HUES64 (cell line): Measurements from ENCODE around the gene SCFD2.
"Not testable (repeated sequence)": the region's sequence is repeated elsewhere in the genome, so short reads cannot be mapped to it uniquely, and the experiment has no call there.

Experiments used
- H3K27ac ChIP-seq: 2 replicates; pipeline ENCODE4 v1.7.0; 2013; ENCODE audit warnings: low read depth, low read length, inconsistent platforms
- H3K27me3 ChIP-seq: 2 replicates; pipeline ENCODE4 v1.6.1; 2013; ENCODE audit warnings: mild to moderate bottlenecking, low read length; ENCODE audit not compliant: insufficient read depth
- H3K36me3 ChIP-seq: 2 replicates; pipeline ENCODE4 v1.6.1; 2013; ENCODE audit warnings: mild to moderate bottlenecking, low read length; ENCODE audit not compliant: insufficient read depth
- H3K4me1 ChIP-seq: 2 replicates; pipeline ENCODE4 v1.6.1; 2013; ENCODE audit warnings: mild to moderate bottlenecking, low read length, moderate library complexity; ENCODE audit not compliant: insufficient read depth
- H3K4me3 ChIP-seq: 2 replicates; pipeline ENCODE4 v1.5.1; 2013; ENCODE audit warnings: mild to moderate bottlenecking, low read length, moderate library complexity
- H3K9ac ChIP-seq: 2 replicates; pipeline ENCODE4 v1.6.1; 2013; ENCODE audit warnings: mild to moderate bottlenecking, low read depth, low read length
- H3K9me3 ChIP-seq: 2 replicates; pipeline ENCODE4 v1.6.1; 2013; ENCODE audit warnings: low read depth, low read length; ENCODE audit not compliant: insufficient read depth
- WGBS: fragments of 150-250, 120-280 bp; methylation state at CpG from one replicate; pipeline ENCODE4 v1.1.7; 2013; ENCODE audit warnings: missing lambda C conversion rate; 5-methylcytosine and 5-hydroxymethylcytosine counted together

Gene SCFD2

DNA sequence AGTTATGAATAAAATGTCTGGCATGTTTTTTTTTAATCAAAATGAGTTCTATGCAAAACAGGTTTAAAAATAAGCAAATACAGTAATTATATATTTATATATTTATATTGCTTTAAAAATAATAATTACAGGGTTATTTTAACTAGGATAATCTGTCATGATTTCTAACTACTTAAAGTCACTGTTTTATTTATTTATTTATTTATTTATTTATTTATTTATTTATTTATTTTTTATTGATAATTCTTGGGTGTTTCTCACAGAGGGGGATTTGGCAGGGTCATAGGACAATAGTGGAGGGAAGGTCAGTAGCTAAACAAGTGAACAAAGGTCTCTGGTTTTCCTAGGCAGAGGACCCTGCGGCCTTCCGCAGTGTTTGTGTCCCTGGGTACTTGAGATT lies 129.2 kb downstream of the SCFD2 start:
- not testable (repeated sequence) for H3K27me3 ChIP-seq, H3K9ac ChIP-seq, H3K9me3 ChIP-seq, H3K36me3 ChIP-seq, H3K4me3 ChIP-seq, H3K27ac ChIP-seq, H3K4me1 ChIP-seq
- no CpG with 5 or more reads among the region's 2 CpGs for WGBS

DNA sequence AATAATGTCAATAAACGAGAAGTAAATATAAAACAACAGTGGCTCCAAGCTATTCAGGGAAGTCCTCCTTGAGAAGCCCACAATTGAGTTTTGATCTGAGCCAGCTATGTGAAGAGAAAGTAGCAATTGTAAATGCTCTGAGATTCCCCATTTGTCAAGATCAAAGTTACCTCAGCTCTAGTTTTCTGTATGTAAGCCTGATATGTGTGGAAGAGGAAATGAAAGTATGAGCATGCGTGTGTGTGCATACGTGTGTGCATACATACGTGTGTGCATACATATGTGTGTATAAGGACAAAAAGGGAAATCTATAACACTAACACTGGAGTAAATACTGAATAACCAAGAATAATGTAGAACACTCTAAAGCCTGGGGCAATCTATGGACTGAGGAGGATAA lies 130.3 kb downstream of the SCFD2 start:
- H3K27me3 ChIP-seq = no peaks in the 10 kb centered on the region
- H3K4me3 ChIP-seq = no peak overlapping the region
- no peaks in the 10 kb centered on the region for H3K9me3 ChIP-seq
- no peak overlapping the region for H3K27ac ChIP-seq
- no peak overlapping the region for H3K9ac ChIP-seq
- H3K36me3 ChIP-seq = no peaks in the 10 kb centered on the region
- WGBS = 93% methylated on average over 4 of the region's 4 CpGs
- no peaks in the 10 kb centered on the region for H3K4me1 ChIP-seq

DNA sequence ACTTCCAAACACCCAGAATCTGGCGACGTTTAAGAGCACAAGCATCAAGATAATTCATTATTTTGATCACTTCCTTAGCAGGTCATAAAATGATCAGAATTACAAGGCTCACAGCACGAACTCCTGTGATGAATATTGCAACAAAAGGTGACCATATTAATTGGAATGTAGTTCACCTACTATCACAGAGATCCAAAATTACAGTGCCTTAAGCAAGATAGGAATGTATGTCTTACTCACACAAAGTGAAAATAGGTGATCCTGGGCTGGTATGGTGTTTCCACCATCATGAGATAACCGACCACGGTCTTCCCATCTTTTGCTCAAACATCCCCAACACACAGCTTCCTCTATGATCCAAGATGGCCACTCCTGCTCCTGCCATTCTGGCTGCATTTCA lies 131.2 kb downstream of the SCFD2 start:
- Histone ChIP-seq H3K4me3 (no peak overlapping the region), H3K4me1 (no peaks in the 10 kb centered on the region), H3K9ac (no peak overlapping the region), H3K27ac (no peak overlapping the region), H3K27me3 (no peaks in the 10 kb centered on the region), H3K36me3 (no peaks in the 10 kb centered on the region), H3K9me3 (no peaks in the 10 kb centered on the region)
- 96% methylated on average over 5 of the region's 5 CpGs for WGBS

DNA sequence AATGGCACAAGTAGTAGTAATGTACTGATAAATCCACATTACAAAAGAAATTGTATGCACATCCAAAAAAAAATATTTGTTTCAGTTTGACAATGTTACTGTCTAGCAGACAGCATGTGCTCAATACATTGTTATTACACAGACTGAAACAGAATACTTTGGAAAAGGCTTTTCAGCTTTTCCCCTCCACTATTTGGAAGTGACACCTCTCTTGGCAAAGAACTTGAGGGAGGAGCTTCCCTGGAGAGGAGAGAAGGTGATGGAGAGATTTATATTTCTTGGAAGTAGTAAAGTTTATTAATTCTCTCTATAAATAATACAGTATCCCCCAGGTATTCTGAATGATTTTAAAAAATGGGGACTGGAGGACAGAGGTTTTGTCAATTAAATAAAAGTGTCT lies 131.8 kb downstream of the SCFD2 start:
- H3K36me3 ChIP-seq = no peaks in the 10 kb centered on the region
- no peaks in the 10 kb centered on the region for H3K27me3 ChIP-seq
- H3K9ac ChIP-seq = no peak overlapping the region
- no peaks in the 10 kb centered on the region for H3K4me1 ChIP-seq
- no peak overlapping the region for H3K27ac ChIP-seq
- H3K9me3 ChIP-seq = no peaks in the 10 kb centered on the region
- no peak overlapping the region for H3K4me3 ChIP-seq

DNA sequence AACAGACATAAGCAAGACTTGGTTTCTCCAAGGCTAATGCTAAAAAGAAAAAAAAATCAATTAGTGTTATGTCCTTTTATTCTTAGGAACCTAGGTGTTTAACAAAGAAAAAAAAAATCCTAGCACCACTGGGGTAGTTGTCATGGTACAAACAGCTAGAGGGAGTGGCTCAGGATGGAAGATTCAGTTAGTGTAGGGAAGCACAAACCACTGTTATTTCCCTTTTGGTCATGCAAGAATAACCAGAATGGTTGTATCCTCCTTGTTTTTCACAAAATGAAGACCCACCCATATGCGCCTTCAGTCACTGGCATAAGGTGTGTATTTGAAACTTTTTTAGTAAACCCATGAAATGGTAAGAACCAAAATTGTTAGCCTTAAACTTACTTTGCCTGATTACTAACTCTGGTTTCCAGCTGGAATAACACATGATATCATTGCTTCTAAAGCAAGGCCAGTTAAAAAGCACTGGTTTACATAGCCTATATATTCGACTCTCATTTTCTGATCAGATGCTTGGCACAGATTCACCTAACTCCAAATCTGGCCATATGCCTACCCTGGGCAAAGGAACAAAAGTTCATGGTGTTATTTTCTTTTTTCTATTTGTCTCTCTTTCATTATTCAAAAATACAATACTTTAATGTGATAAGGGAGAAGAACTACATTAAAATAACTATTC lies 132.6 kb downstream of the SCFD2 start:
- no peak overlapping the region for H3K9ac ChIP-seq

DNA sequence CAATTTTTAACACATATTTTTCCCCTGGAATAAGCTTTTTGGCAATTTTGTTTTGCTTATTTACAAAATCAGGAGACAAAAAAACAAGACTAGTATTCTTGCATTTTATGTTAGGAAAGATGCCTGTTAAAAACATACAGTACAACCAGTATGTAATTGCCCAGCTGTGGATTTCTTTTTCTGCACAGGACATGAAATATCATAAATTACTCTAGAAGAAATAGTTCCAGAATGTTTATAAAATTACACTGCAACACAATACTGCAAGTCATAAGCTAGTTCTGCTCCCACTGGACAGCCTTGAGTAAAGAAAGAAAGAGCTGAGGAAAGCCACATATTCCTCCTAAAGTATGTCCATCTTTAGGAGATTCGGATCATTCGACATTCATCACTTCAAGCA lies 133.5 kb downstream of the SCFD2 start:
- H3K27me3 ChIP-seq = no peaks in the 10 kb centered on the region
- H3K9ac ChIP-seq = no peak overlapping the region

More for the DNA sequence above, 132.6 kb downstream of the SCFD2 start:
- WGBS = 97% methylated on average over 2 of the region's 2 CpGs
- Histone ChIP-seq H3K27me3 (no peaks in the 10 kb centered on the region), H3K4me3 (no peak overlapping the region), H3K27ac (no peak overlapping the region), H3K36me3 (no peaks in the 10 kb centered on the region), H3K4me1 (no peaks in the 10 kb centered on the region), H3K9me3 (no peaks in the 10 kb centered on the region)

DNA sequence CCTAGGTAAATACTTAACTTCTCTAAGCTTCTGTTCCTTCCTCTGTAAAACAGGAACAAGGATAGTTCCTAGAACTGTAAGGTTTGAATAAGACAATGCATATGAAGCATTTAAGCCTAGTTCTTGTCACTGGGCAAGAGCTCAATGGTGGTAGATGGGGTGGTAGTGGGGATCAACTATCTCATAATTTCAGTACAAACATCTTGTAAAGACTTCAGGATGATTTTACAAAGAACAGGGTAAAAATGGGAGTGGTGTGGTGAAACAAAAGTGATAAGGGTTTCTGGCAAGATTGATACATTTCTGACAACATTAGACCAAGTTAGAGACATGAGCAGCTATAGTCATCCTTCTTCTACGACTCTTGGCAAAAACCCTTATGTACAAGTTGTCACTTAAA lies 137.8 kb downstream of the SCFD2 start:
- Histone ChIP-seq H3K9me3 (no peaks in the 10 kb centered on the region), H3K27ac (no peak overlapping the region), H3K27me3 (no peaks in the 10 kb centered on the region), H3K36me3 (no peaks in the 10 kb centered on the region), H3K4me3 (no peak overlapping the region), H3K4me1 (no peaks in the 10 kb centered on the region), H3K9ac (no peak overlapping the region)
- 100% methylated on average over 1 of the region's 1 CpG for WGBS

More for the DNA sequence above, 133.5 kb downstream of the SCFD2 start:
- H3K36me3 ChIP-seq = no peaks in the 10 kb centered on the region
- no peaks in the 10 kb centered on the region for H3K9me3 ChIP-seq
- H3K27ac ChIP-seq = no peak overlapping the region
- H3K4me3 ChIP-seq = no peak overlapping the region
- H3K4me1 ChIP-seq = no peaks in the 10 kb centered on the region
- WGBS = 98% methylated on average over 2 of the region's 2 CpGs

DNA sequence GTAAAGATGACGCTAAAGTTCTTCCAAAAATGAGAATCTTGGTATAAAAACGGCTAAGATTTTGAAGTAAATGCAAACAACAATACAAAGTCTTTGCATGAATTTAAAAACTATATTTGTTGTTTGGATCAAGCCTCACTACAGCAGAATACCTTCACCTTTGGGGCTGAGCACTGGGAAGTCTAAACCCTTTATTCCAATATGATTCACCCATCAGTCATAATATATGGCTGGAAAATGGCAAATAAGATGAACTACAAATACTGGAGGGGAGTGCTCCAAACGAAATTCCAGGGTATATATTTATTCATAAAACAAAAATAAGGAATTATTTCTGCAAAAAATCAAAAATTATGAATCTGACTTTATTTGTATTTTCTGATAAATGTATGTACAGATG lies 138.4 kb downstream of the SCFD2 start:
- H3K27me3 ChIP-seq = no peaks in the 10 kb centered on the region
- 100% methylated on average over 2 of the region's 3 CpGs for WGBS
- no peak overlapping the region for H3K4me3 ChIP-seq
- H3K9ac ChIP-seq = no peak overlapping the region
- H3K36me3 ChIP-seq = no peaks in the 10 kb centered on the region
- no peaks in the 10 kb centered on the region for H3K9me3 ChIP-seq
- H3K27ac ChIP-seq = no peak overlapping the region
- H3K4me1 ChIP-seq = no peaks in the 10 kb centered on the region

DNA sequence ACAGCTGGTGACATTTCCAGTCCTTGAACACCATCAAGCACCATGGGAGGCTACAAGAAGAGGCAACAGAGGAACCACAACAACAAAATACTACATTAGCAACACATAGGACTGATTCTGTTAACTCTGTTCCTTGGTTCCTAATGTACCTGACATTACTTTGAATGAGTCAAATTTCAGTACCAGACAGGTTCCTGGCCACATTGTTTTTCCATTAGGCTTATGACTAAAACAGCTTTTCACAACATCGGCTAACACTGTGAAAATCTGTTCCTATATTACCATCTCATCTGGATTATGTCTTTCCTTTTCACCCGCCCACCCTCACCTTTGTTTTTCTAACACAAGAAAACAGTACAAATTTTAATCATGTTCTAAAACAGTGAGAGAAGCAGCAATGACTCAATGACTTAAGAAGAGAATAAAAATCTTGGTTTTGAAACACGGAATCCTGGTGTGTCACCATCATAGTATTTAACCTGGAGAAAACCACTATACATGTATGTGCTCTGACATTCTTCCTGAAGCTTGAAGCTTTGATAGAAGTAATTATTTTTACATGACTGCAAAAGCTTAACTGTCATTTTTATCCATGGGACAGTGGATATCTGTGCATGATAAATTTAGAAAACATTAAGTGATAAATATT lies 143.9 kb downstream of the SCFD2 start:
- Histone ChIP-seq H3K9ac (no peak overlapping the region), H3K27me3 (no peaks in the 10 kb centered on the region), H3K4me1 (no peaks in the 10 kb centered on the region), H3K27ac (no peak overlapping the region), H3K9me3 (no peaks in the 10 kb centered on the region), H3K4me3 (no peak overlapping the region), H3K36me3 (no peaks in the 10 kb centered on the region)
- WGBS = 89% methylated on average over 3 of the region's 3 CpGs

DNA sequence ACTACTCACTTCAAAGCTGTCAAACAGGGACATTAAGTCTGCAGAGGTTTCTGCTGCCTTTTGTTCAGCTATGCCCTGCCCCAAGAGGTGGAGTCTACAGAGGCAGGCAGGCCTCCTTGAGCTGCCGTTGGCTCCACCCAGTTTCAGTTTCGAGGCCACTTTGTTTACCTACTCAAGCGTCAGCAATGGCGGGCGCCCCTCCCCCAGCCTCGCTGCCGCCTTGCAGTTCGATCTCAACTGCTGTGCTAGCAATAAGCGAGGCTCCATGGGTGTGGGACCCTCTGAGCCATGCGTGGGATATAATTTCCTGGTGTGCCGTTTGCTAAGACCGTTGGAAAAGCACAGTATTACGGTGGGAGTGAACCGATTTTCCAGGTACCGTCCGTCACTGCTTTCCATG lies 146.7 kb downstream of the SCFD2 start:
- not testable (repeated sequence) for H3K27ac ChIP-seq, H3K27me3 ChIP-seq, H3K4me3 ChIP-seq, H3K9me3 ChIP-seq, H3K4me1 ChIP-seq, H3K9ac ChIP-seq, H3K36me3 ChIP-seq
- WGBS = 96% methylated on average over 16 of the region's 16 CpGs

DNA sequence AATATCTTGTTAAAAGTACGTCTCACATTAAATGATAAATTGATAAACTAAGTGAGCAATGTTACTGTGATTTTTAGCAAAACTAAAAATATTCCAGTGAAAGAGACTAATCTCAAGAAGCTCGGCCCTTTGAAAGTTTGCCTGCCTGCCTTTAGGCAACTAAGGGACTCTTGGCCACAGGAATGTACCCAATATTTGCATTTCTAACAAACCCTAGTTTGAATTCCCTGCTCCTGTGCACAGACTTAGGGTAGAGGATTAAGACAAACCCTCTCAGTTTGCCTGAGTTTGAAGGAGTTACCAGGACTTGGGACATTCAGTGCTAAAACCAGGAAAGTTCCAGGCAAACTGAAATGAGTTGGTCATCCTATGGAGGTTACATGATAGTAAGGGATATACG lies 157.1 kb downstream of the SCFD2 start:
- H3K27ac ChIP-seq = no peak overlapping the region
- WGBS = 64% methylated on average over 3 of the region's 3 CpGs
- H3K9ac ChIP-seq = no peak overlapping the region
- H3K36me3 ChIP-seq = no peaks in the 10 kb centered on the region
- H3K9me3 ChIP-seq = no peaks in the 10 kb centered on the region
- H3K27me3 ChIP-seq = no peaks in the 10 kb centered on the region
- 0 out of 2 replicates have a peak, but pooled peaks cover 8% of the 10 kb centered on the region for H3K4me1 ChIP-seq
- H3K4me3 ChIP-seq = no peak overlapping the region

DNA sequence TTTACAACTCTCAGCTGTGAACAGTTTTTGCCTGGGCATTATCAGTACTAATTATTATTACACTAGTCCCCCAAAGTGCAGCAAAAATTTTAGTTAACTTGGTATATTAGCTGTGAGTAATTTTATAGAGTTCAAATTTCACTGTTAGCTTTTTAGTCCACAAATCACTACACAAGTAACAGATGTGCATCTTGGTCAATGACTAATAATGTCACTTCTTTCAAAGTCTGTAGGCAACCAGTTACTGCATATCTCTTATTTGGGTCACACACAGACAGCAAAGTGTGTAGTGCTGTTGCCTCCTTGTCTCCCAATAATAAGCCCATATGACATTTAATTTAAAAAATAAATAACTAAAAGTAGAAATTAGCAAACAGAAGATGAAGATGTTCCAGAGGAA lies 159.9 kb downstream of the SCFD2 start:
- Histone ChIP-seq H3K4me3 (no peak overlapping the region), H3K36me3 (no peaks in the 10 kb centered on the region), H3K9me3 (no peaks in the 10 kb centered on the region), H3K27me3 (no peaks in the 10 kb centered on the region), H3K4me1 (0 out of 2 replicates have a peak, but pooled peaks cover 8% of the 10 kb centered on the region), H3K27ac (no peak overlapping the region), H3K9ac (no peak overlapping the region)
